Activated T-helper 1 cell treated with anti-CD3 and anti-CD28 coated beads, Interleukin-12 subunit alpha, Interleukin-12 subunit beta, Interleukin-2, Interleukin-4 antibody, amounts not matched to agents 30 ng/mL and 10 ng/mL and 1 ng/mL, durations not matched to agents 14 hours and 24 hours and 36 hours (primary cell): ENCODE measurements around the gene HBZ. TPM values are rescaled to one million over a fixed set of nuclear protein-coding genes. Genes with fewer than 3 reads are reported as not detected.
"Not testable (repeated sequence)": the region's sequence is repeated elsewhere in the genome, so short reads cannot be mapped to it uniquely, and the experiment has no call there.

Experiments
- DNase-seq: peaks from one replicate; pipeline ENCODE4 v3.0.0; 2021; ENCODE audit warnings: low spot score
- H3K27ac Mint-ChIP-seq: one replicate; pipeline ENCODE4 v1.8.0; 2021; ENCODE audit warnings: mild to moderate bottlenecking, mixed read lengths
- H3K27me3 Mint-ChIP-seq: one replicate; pipeline ENCODE4 v1.8.0; 2022; ENCODE audit warnings: mild to moderate bottlenecking, moderate library complexity, mixed read lengths; ENCODE audit not compliant: insufficient read depth
- H3K36me3 Mint-ChIP-seq: one replicate; pipeline ENCODE4 v1.8.0; 2021; ENCODE audit warnings: low read depth, mixed read lengths
- H3K4me1 Mint-ChIP-seq: one replicate; pipeline ENCODE4 v1.8.0; 2021; ENCODE audit warnings: low read depth, mixed read lengths
- H3K4me3 Mint-ChIP-seq: one replicate; pipeline ENCODE4 v1.8.0; 2021; ENCODE audit warnings: mild to moderate bottlenecking, moderate library complexity, mixed read lengths
- H3K9me3 Mint-ChIP-seq: one replicate; pipeline ENCODE4 v1.8.0; 2021; ENCODE audit warnings: mixed read lengths
- intact Hi-C: fragments of 100-400 bp; cut with micrococcal nuclease; formaldehyde crosslinking; loops from one replicate; pipeline ENCODE4 v1.15.1; 2024
- total RNA-seq: library from RNA; stranded (reverse); gene quantifications from 2 replicates; pipeline ENCODE4 v1.2.3, GENCODE V29; 2022

The HBZ gene
- total RNA-seq, 1 donor from 2014 or later = not detected

- Mint-ChIP-seq H3K4me3 (no peak overlapping the region), H3K27me3 (no peaks in the 10 kb centered on the region), H3K27ac (no peak overlapping the region), H3K9me3 (no peaks in the 10 kb centered on the region), H3K36me3 (peaks cover 5% of the 10 kb centered on the region), H3K4me1 (no peaks in the 10 kb centered on the region)
- intact Hi-C loops = no loop called here
- DNase-seq = no peak
Measured at GRCh38 chr16:119835-120491, 32.5 kb upstream of the HBZ start.

GRCh38 chr16:120756-121155 lies 31.7 kb upstream of the HBZ start:
- intact Hi-C loops = no loop called here
- no peak for DNase-seq
- Mint-ChIP-seq H3K4me1 (no peaks in the 10 kb centered on the region), H3K4me3 (no peak overlapping the region), H3K9me3 (no peaks in the 10 kb centered on the region), H3K36me3 (peaks cover 5% of the 10 kb centered on the region), H3K27ac (no peak overlapping the region), H3K27me3 (no peaks in the 10 kb centered on the region)

- H3K4me3 Mint-ChIP-seq = no peak overlapping the region
- H3K36me3 Mint-ChIP-seq = no peaks in the 10 kb centered on the region
- no peak overlapping the region for H3K27ac Mint-ChIP-seq
- intact Hi-C loops = no loop called here
- H3K9me3 Mint-ChIP-seq = no peaks in the 10 kb centered on the region
- H3K4me1 Mint-ChIP-seq = no peaks in the 10 kb centered on the region
- DNase-seq = no peak
- H3K27me3 Mint-ChIP-seq = no peaks in the 10 kb centered on the region
Measured at GRCh38 chr16:122361-122760, 30.1 kb upstream of the HBZ start.

- DNase-seq, H3K4me3 Mint-ChIP-seq, H3K36me3 Mint-ChIP-seq, H3K4me1 Mint-ChIP-seq, H3K27me3 Mint-ChIP-seq, H3K27ac Mint-ChIP-seq, intact Hi-C loops, H3K9me3 Mint-ChIP-seq: not testable (repeated sequence)
Measured at GRCh38 chr16:123558-124350, 28.7 kb upstream of the HBZ start.

DNA sequence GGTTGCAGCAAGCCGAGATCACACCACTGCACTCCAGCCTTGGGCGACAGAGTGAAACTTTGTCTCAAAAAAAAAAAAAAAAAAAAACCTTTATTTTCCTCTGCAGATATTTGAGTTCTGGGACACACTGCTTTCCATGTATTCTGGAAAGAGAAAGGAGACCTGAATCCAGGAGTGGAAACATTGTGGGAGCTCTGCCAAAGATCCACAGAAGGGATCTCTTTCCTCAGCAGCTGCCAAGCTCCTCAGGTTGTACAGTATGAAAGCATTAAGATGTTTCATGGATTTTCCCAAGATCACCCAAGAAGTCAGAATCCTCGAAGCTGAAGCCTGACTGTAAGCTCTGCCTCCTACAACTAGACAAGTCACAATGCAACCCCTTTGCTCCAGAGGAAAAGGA lies 27.4 kb upstream of the HBZ start:
- H3K27me3 Mint-ChIP-seq = no peaks in the 10 kb centered on the region
- no peak overlapping the region for H3K4me3 Mint-ChIP-seq
- intact Hi-C loops = no loop called here
- peaks cover 6% of the 10 kb centered on the region for H3K36me3 Mint-ChIP-seq
- peaks cover 9% of the 10 kb centered on the region for H3K4me1 Mint-ChIP-seq
- DNase-seq = no peak
- no peaks in the 10 kb centered on the region for H3K9me3 Mint-ChIP-seq
- no peak overlapping the region for H3K27ac Mint-ChIP-seq

DNA sequence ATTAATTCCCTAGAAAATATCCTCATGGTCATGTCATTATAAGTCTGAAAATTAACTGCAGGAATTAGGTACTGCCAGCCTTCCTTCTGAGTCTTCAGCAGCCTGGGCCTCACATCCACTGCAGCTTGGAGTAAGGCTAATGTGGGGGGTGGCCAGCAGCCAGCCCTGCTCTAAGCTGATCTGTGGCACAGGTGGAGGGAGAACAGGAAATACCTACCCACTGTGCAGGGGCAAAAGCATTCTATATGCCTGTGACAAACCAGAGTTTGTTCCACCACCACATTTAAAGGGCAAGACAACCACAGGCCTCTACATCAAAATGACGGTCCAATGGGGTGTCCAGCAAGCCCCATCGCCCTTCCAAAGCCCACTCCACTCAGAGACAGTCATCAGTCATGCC lies 23.4 kb upstream of the HBZ start:
- H3K4me3 Mint-ChIP-seq = no peak overlapping the region
- no peaks in the 10 kb centered on the region for H3K9me3 Mint-ChIP-seq
- DNase-seq = no peak
- peaks cover 6% of the 10 kb centered on the region for H3K36me3 Mint-ChIP-seq
- peaks cover 18% of the 10 kb centered on the region for H3K4me1 Mint-ChIP-seq
- H3K27ac Mint-ChIP-seq = no peak overlapping the region
- intact Hi-C loops = no loop called here
- H3K27me3 Mint-ChIP-seq = no peaks in the 10 kb centered on the region

DNA sequence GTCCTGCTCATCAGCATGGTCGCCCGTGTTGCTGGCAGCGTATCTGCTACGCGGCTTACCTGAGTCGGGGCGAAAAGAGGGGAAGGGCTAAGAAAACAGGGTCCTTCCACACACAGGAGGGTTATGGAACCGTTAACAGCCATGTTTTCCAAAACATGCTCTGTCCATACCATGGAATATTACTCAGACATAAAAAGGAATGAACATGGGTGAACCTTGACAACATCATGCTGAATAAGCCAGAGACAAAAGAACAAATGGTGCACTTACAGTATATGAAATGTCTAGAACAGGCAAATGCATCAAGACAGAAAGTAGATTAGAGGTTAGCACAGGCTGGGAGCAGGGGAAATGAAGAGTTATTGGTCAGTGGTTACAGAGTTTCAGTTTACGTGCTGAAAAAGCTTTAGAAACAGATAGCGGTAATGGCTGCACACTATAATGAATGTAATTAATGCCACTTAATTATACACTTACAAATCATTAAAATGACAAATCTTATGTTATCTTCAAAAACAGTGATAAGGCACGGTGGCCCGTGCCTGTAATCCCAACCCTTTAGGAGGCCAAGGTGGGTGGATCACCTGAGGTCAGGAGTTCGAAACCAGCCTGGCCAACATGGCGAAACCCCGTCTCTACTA lies 21.8 kb upstream of the HBZ start:
- intact Hi-C loops = no loop called here
- H3K4me1 Mint-ChIP-seq = peaks cover 21% of the 10 kb centered on the region
- DNase-seq = no peak
- H3K4me3 Mint-ChIP-seq = no peak overlapping the region
- no peaks in the 10 kb centered on the region for H3K27me3 Mint-ChIP-seq
- no peak overlapping the region for H3K27ac Mint-ChIP-seq
- H3K36me3 Mint-ChIP-seq = peaks cover 6% of the 10 kb centered on the region
- no peaks in the 10 kb centered on the region for H3K9me3 Mint-ChIP-seq

GRCh38 chr16:132120-132519 lies 20.3 kb upstream of the HBZ start:
- H3K9me3 Mint-ChIP-seq = no peaks in the 10 kb centered on the region
- H3K27ac Mint-ChIP-seq = no peak overlapping the region
- H3K4me3 Mint-ChIP-seq = no peak overlapping the region
- intact Hi-C loops = no loop called here
- peaks cover 10% of the 10 kb centered on the region for H3K36me3 Mint-ChIP-seq
- DNase-seq = no peak
- H3K27me3 Mint-ChIP-seq = no peaks in the 10 kb centered on the region
- peaks cover 26% of the 10 kb centered on the region for H3K4me1 Mint-ChIP-seq

GRCh38 chr16:133716-134115 lies 18.7 kb upstream of the HBZ start:
- Mint-ChIP-seq H3K4me1 (peaks cover 26% of the 10 kb centered on the region), H3K9me3 (no peaks in the 10 kb centered on the region), H3K36me3 (peaks cover 10% of the 10 kb centered on the region), H3K27me3 (no peaks in the 10 kb centered on the region), H3K4me3 (no peak overlapping the region), H3K27ac (no peak overlapping the region)
- intact Hi-C loops = no loop called here
- no peak for DNase-seq

DNA sequence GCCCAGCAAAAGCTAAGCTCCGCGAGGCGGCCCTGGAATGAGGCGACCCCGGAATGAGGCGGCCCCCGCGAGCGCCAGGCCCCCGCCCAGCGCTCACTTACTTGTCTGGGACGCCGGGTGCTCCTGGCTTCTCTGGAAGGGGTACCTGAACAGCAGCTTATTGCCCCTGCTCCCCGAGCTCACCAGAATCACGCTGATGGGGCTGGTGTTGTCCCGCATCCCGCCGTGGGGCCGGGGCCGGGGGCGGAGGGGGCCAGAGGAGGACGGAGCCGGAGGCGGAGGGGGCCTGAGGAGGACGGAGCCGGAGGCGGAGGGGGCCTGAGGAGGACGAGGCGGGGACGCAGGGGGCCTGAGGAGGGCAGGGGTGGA lies 14.4 kb upstream of the HBZ start:
- Mint-ChIP-seq H3K27ac (no peak overlapping the region), H3K4me3 (peak overlapping the region; percentile 86), H3K4me1 (peaks cover 15% of the 10 kb centered on the region), H3K27me3 (peaks cover 2% of the 10 kb centered on the region), H3K9me3 (no peaks in the 10 kb centered on the region), H3K36me3 (peaks cover 4% of the 10 kb centered on the region)
- DNase-seq = peak; percentile 27
- intact Hi-C loops = loop anchor here (1.0 kb wide), 4 partner anchors 43 to 214 kb away; partner anchors contain the start of genes AXIN1, LUC7L, POLR3K and SNRNP25

GRCh38 chr16:140175-140857 lies 12.1 kb upstream of the HBZ start:
- Mint-ChIP-seq H3K4me3 (peak overlapping the region; percentile 77), H3K27ac (no peak overlapping the region), H3K36me3 (peaks cover 4% of the 10 kb centered on the region), H3K27me3 (peaks cover 9% of the 10 kb centered on the region), H3K9me3 (no peaks in the 10 kb centered on the region), H3K4me1 (peaks cover 4% of the 10 kb centered on the region)
- no peak for DNase-seq
- intact Hi-C loops = loop anchor here (2.0 kb wide), 1 partner anchor 14 kb away; no protein-coding TSS in a partner anchor

DNA sequence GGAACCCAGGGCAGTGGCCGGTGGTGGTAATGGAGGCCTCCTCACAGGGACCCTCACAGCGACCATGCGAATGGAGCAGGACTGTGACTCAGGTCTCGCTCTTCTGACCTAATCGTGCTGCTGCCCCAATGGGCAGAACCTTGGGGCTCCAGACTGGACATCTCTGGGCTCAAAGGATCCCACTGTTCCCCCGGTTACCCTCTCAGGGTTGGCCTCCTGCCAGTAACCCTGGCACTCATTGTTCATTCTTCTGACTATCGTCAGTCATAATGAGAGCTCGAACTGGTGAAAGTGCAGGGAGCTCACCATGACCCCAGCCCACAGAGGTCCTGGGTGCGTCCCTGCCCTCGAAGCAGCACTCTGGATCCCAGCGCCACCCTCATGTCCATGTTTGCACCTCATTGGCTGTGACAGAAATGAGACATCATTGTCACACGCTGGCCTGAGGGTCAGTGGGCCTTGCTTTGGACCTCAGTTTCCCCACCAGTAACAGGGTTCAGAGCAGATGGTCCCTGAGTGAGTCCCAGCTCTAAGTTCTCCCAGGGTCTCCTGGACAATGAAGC lies 10.0 kb upstream of the HBZ start:
- Mint-ChIP-seq H3K27ac (no peak overlapping the region), H3K27me3 (peaks cover 13% of the 10 kb centered on the region), H3K4me3 (no peak overlapping the region), H3K9me3 (no peaks in the 10 kb centered on the region), H3K4me1 (no peaks in the 10 kb centered on the region), H3K36me3 (no peaks in the 10 kb centered on the region)
- intact Hi-C loops = no loop called here
- DNase-seq = no peak
